Right hindlimb (tissue), 1 donor: Measurements from ENCODE around the gene PFN2.
"Not testable (repeated sequence)": the region's sequence is repeated elsewhere in the genome, so short reads cannot be mapped to it uniquely, and the experiment has no call there.

Experiments
- DNase-seq: peaks from one replicate; pipeline ENCODE4 v3.0.0-alpha.2; 2018

PFN2 gene

DNA sequence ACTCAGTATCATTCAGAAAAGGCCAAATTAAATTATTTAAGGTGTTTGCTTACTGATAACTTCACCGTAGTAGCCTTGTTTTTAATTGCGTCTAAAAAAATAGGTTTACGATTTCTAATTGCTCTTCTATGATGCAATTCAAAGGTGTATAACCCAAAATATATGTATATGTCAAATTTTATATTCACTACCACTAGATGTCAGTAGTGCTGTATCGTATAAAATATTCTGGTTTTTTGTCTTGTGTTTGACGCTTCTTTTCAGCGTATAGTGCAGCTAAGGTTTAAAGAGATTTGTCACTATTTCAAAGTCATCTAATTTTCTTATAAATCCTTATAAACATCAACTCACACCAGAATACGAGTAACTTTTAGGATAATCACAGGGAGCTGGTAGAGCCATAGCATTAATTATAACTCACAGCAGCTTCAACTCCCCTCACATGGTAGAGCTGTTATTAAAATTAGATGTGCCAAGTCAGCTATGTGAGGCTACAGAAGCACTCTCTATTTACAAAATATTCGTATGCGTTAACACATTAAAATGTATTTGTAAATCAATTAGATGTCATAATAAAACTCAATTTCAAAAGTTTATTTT, 3.5 kb downstream of the PFN2 start:
- DNase-seq, result no peak

DNA sequence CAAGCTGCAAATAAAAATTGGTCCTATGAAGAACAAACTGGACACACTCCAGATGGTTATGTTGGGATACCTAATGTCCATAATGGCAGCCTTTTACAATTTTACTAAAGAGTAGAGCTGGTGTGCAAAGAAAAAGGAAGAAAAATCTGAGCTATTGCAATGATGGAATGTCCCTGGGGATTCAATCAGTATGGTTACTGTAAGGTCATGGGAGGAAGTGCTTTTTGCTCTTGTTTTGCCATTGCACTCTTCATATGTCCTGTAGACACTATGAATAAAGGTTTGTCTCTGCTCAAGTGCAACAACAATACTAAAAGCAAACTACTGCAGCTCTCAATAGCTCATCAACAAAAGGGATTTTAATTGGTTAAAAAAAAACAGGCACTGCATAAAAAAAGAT, 5.4 kb downstream of the PFN2 start:
- DNase-seq, result no peak

GRCh38 chr3:149964291-149964690, 6.4 kb downstream of the PFN2 start:
- peak; percentile 44 for DNase-seq

DNA sequence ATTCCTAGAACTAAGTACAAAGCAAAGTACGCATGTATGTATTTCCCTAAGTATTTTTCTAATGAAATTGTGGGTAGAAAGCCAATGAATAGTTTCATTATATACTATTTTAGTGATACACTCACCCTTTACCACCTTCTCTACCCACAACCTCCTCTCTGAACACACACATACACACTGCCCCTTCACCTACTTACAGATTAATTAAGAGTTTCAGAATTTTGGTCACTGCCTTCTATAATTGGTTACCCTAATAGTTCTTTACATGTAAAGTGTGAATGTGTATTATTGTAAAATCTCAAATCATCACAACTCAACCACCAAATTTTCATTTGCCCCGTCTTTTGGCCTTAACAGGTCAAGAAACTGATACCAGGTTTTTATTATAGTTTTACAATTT, 7.2 kb downstream of the PFN2 start:
- DNase-seq, result no peak

DNA sequence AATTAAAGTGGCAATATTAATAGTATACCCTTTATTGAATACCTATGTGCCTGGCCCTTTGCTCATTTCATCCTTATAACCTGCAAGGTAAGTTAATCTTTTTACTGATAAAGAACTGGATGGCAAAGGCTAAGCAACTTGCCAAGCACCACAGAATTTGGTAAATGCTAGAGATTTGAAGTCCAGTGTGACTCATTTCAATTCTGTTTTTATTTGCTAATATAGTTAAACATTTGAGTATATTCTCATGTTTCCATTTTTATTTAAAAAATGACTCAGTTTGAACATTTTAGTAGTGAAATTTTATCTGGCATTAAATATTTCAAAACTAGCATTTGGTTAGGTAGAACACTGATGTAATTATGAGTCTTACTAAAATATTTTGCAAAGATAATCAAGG, 11.3 kb downstream of the PFN2 start:
- DNase-seq, result no peak

GRCh38 chr3:149958171-149958796, 12.4 kb downstream of the PFN2 start:
- no peak for DNase-seq

DNA sequence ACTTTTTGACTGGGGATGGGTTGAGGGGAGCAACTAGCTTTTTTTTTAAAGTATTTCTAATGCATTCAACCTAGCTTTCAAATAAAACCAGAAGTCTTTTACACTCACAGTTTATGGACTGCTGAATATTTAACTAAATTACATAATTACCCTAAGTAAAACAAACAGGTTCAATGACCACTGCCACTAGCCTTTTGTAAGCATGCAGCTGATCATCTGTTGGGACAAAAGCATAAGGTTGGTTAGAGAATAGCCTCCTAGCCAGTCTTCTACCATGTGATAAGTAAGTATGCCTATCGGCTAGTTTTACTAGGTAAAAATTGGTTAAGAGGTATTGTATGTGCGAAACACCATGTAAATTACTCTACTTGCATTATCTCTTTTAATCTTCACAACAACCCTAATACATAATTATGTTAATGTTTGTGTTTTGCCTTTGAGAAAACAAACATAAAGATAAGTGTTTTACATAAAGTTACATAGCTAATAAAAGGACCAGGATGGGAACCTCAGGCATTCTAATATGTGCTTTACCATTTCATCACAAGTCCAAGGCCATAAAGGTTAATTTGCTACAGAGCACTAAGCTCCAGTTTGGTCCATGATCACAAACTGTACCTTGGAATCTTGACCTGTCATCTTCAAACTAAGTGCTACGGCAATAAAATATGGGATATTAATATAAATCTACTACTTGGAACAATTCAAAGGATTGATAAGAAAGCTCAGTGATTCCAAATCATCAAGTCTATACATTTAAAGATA, 13.2 kb downstream of the PFN2 start:
- no peak for DNase-seq

GRCh38 chr3:149955449-149955848, 15.2 kb downstream of the PFN2 start:
- no peak for DNase-seq

DNA sequence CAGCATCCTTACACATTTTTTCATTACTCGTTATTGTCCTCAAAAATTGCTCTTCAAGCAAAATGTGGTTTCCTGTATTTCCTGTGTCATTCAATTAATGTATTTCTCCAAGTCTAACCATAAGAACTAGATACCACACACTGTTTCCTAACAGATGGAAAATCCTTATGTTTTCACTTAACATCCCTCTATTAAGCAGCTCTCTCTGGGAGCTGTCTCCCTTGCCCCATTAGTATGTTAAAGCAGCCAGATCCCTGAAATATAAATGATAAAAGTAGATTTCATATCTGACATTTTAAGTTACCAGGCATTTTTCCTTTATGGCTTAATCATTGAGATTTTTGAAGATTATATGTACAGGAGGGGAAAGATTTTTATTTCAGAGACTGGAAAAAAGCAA, 15.9 kb downstream of the PFN2 start:
- DNase-seq, result no peak

- no peak for DNase-seq
Measured at GRCh38 chr3:149949181-149949580, 21.5 kb downstream of the PFN2 start.

GRCh38 chr3:149947231-149947630, 23.5 kb downstream of the PFN2 start:
- DNase-seq, result no peak

- not testable (repeated sequence) for DNase-seq
Measured at GRCh38 chr3:149943966-149944365, 26.7 kb downstream of the PFN2 start.

DNA sequence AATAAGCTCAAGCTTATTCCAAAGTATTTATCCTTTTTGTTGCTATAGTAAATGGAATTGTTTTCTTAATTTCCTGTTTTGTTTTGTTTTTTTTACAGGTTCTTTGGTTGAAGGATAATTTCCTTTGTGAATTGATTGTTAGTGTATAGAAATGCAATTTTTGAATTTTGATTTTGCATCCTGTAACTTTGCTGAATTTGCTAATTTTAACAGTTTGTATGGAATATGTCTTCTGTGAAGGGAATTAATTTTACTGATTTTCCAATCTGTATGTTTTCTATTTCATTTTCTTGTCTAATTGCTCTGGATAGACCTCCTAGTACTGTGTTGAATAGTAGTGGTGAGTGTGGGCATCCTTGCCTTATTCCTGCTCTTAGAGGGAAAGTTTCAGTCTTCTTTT, 28.3 kb downstream of the PFN2 start:
- DNase-seq, result no peak

DNA sequence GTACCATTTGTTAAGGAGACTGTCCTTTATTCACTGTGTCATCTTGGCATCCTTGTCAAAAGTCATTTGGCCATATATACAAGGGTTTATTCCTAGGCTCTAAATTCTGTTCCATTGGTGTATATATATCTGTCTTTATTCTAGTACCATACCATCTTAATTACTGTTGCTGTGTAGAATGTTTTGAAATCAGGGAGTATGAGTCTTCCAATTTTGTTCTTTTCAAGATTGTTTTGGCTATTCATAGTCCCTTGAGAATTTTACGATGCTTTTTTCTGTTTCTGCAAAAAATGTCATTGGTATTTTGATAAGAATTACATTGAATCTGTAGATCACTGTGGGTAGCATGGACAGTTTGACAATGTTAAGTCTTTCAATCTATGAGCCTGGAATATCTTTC, 28.7 kb downstream of the PFN2 start:
- no peak for DNase-seq

DNA sequence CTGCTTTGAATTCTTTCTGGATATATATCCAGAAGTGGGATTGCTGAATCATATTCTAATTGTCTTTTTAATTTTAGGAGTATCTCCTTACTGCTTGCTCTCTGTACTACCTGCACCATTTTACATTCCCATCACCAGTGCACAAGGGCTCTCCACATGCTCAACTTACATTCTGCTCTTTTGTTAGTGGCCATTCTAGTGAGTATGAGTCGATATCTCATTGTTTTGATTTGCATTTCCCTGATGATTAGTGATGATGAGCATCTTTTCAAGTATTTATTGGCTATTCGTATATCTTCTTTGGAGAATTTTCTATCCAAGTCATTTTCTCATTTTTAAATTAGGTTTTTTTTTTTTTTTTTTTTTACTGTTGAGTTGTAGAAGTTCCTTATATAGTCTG, 29.5 kb downstream of the PFN2 start:
- no peak for DNase-seq

DNA sequence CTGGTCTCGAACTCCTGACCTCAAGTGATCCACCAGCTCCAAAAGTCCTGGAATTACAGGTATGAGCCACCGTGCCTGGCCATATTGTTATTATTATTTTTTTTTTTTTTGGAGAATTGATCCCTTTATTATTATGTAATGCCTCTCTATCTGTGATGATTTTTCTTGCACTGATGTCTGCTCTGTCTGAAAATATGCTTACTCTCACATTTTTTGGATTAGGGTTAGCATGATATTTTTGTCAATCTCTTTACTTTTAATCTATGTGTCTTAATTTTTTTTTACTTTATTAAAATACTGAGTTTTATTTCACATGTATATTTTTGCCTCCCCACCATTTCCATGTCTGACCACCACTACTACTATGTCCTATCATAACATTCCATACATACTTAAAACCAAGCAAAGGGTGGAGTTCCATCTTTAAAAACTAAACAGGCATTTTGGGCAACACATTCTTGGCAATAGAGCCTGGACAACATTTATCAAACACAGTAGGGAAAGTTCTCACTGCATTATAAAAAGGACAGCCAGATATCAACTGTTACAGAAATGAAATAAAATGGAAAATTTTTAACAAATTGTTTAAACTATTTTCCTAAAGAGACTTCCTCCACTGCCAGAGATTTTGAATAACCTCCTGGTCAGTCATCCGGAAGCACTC, 32.2 kb downstream of the PFN2 start:
- not testable (repeated sequence) for DNase-seq

- DNase-seq, result peak; percentile 35
Measured at GRCh38 chr3:149936812-149937230, 33.9 kb downstream of the PFN2 start.

- DNase-seq, result no peak
Measured at GRCh38 chr3:149934524-149934923, 36.2 kb downstream of the PFN2 start.

DNA sequence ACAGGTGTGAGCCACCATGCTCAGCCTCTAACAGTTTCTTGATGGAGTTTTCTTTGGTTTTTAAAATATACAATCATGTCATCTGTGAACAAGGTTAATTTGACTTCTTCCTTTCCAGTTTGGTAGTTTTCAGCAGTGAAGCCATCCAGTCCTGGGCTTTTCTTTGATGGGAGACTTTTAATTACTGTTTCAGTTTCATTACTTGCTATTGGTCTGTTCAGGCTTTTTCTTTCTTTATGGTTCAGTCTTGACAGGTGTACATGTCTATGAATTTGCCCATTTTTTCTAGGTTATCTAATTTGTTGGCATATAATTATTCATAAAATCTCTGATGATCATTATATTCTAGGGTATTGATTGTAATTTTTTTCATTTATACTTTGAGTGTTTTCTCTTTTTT, 36.8 kb downstream of the PFN2 start:
- DNase-seq, result no peak

- no peak for DNase-seq
Measured at GRCh38 chr3:149933008-149933407, 37.7 kb downstream of the PFN2 start.

- DNase-seq, result no peak
Measured at GRCh38 chr3:149920119-149920518, 50.6 kb downstream of the PFN2 start.

DNA sequence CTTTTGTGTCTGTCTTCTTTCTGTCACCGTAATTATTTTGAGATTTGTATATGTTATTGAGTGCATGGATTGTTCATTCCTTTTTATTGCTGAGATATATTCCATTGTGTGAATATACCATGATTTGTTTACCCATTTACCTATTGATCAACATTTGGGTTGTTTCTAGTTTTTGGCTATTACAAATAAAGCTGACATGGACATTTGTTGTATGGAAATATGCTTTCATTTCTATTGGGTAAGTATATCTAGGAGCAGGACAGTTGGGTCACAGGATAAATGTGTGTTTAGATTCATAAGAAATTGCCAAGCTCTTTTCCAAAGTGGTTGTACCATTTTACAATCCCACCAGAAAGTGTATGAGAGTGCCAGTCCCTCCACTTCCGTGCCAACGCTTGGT, 51.2 kb downstream of the PFN2 start:
- no peak for DNase-seq

- DNase-seq, result no peak
Measured at GRCh38 chr3:149917124-149917667, 53.5 kb downstream of the PFN2 start.
